Activated naive CD8-positive, alpha-beta T cell treated with anti-CD3 and anti-CD28 coated beads, Interleukin-2, amount 10 ng/mL, durations not matched to agents 7 days and 5 days (primary cell): ENCODE results near the gene ZG16. TPM values are rescaled to one million over a fixed set of nuclear protein-coding genes. Genes with fewer than 3 reads are reported as not detected.

Source experiments
- ATAC-seq: fragments of 150-1000 bp; cut with Tn5 transposase; one replicate; pipeline ENCODE4 v1.10.0; 2021; ENCODE audit warnings: low read depth, moderate library complexity
- POLR2A ChIA-PET: fragments of 350-600 bp; sonication (Branson Sonifier 250); formaldehyde crosslinking; loops from one replicate; lab custom pipeline; 2021; ENCODE audit warnings: antibody characterized with exemption; lab: Charles Lee
- DNase-seq: peaks from one replicate; pipeline ENCODE4 v3.0.0; 2021
- H3K27ac Mint-ChIP-seq: one replicate; pipeline ENCODE4 v1.8.0; 2022; ENCODE audit warnings: mild to moderate bottlenecking, mixed read lengths
- H3K27me3 Mint-ChIP-seq: one replicate; pipeline ENCODE4 v1.8.0; 2022; ENCODE audit warnings: mild to moderate bottlenecking, moderate library complexity, mixed read lengths
- H3K36me3 Mint-ChIP-seq: one replicate; pipeline ENCODE4 v1.8.0; 2021; ENCODE audit warnings: mild to moderate bottlenecking, mixed read lengths
- H3K4me1 Mint-ChIP-seq: one replicate; pipeline ENCODE4 v1.8.0; 2021; ENCODE audit warnings: mixed read lengths
- H3K4me3 Mint-ChIP-seq: one replicate; pipeline ENCODE4 v1.8.0; 2022; ENCODE audit warnings: mild to moderate bottlenecking, moderate library complexity, mixed read lengths
- H3K9me3 Mint-ChIP-seq: one replicate; pipeline ENCODE4 v1.8.0; 2021; ENCODE audit warnings: mixed read lengths
- total RNA-seq, 2 experiments: library from RNA; stranded (reverse); gene quantifications; one replicate each; pipeline ENCODE4 v1.2.3, GENCODE V29; 2021

The ZG16 gene
- total RNA-seq, 2 experiments from 2014 or later = not detected

DNA sequence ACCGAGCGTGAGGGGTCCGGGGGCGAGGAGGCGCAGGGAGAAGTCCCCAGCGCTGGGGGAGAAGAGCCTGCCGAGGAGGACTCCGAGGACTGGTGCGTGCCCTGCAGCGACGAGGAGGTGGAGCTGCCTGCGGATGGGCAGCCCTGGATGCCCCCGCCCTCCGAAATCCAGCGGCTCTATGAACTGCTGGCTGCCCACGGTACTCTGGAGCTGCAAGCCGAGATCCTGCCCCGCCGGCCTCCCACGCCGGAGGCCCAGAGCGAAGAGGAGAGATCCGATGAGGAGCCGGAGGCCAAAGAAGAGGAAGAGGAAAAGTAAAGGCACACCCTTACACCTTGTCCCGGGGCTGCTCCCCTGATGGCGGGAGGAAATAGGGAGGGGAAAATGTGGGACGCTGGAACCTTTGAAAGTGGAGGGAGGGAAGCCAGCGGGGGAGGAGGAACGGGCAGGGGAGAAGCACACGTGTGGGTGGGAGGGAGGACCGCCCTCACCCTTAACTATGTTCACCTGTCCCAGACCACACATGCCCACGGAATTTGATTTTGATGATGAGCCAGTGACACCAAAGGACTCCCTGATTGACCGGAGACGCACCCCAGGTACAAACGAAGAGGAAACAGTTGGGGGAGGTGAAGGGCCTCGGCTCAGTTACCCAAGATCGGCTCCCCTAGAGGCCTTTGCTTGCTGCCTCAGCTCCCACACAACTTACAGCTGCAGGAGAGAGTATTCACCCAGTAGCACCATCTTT is 38.8 kb downstream of the ZG16 start:
- Mint-ChIP-seq H3K9me3 (no peaks in the 10 kb centered on the region), H3K4me3 (peak overlapping the region; percentile 93), H3K4me1 (peaks cover 35% of the 10 kb centered on the region), H3K36me3 (peaks cover 24% of the 10 kb centered on the region), H3K27ac (peak overlapping the region; percentile 96), H3K27me3 (peaks cover 12% of the 10 kb centered on the region)
- POLR2A ChIA-PET = interaction anchor here (0.6 to 4.3 kb wide), 13 partner anchors 10 to 126 kb away, joined by 3 to 82 read pairs (median 5); partner anchors contain the start of genes KIF22 and MAZ
- peak; percentile 79 for DNase-seq
- peak; percentile 46 for ATAC-seq

DNA sequence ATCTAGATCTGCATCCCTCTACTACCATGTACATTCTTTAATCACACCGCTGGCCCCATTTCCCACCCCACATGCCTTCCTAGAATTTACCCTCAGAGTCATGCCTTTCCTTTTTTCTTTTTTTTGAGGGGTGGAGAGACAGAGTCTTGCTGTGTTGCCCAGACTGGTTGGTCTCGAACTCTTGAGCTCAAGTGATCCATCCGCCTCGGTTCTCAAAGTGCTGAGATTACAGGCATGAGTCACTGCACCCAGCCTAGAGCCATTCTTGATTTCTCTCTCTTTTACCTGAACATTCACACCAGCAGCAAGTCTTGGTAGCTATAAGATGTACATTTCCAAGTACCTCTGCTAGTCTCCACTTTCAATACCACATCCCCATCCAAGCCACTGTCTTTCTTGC is 40.0 kb downstream of the ZG16 start:
- ATAC-seq (no peak), DNase-seq (no peak)
- H3K27ac Mint-ChIP-seq = peak overlapping the region; percentile 84
- H3K36me3 Mint-ChIP-seq = peaks cover 27% of the 10 kb centered on the region
- H3K9me3 Mint-ChIP-seq = no peaks in the 10 kb centered on the region
- peak overlapping the region; percentile 96 for H3K4me3 Mint-ChIP-seq
- H3K27me3 Mint-ChIP-seq = peaks cover 3% of the 10 kb centered on the region
- peaks cover 42% of the 10 kb centered on the region for H3K4me1 Mint-ChIP-seq
- POLR2A ChIA-PET = interaction anchor here (2.1 to 4.3 kb wide), 3 partner anchors 9 to 28 kb away, joined by 12 to 82 read pairs (median 32); partner anchors contain the start of genes KIF22 and MAZ

DNA sequence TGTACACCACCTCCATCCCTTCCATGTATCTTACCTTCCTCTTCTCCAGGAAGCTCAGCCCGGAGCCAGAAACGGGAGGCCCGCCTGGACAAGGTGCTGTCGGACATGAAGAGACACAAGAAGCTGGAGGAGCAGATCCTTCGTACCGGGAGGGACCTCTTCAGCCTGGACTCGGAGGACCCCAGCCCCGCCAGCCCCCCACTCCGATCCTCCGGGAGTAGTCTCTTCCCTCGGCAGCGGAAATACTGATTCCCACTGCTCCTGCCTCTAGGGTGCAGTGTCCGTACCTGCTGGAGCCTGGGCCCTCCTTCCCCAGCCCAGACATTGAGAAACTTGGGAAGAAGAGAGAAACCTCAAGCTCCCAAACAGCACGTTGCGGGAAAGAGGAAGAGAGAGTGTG is 41.5 kb downstream of the ZG16 start:
- DNase-seq (no peak), ATAC-seq (no peak)
- Mint-ChIP-seq H3K27me3 (no peaks in the 10 kb centered on the region), H3K4me3 (peak overlapping the region; percentile 96), H3K9me3 (no peaks in the 10 kb centered on the region), H3K36me3 (peaks cover 27% of the 10 kb centered on the region), H3K27ac (peak overlapping the region; percentile 86), H3K4me1 (peaks cover 43% of the 10 kb centered on the region)
- POLR2A ChIA-PET = interaction anchor here (0.8 to 4.3 kb wide), 8 partner anchors 7 to 117 kb away, joined by 4 to 82 read pairs (median 18); partner anchors contain the start of genes KIF22 and MAZ

DNA sequence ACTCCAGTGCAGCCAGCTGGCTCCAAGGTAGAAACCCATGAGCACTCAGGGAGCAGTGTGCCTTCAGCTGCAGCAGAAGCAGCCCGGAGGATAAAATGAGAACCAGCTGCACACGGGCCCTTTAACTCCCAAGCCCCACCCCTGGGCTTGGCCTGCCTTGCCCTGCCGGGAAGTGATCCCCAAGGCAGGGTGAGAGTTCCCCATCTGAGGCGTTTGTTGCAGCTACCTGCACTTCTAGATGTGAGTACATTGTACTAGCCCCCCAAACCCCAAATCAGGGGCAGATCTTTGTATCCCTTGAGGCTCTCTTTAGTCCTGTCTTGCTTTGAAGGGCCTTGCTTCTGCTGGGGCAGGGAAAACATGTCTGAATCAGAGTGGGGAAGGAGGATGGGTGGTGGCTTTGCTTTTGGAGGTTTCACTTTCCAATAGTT is 42.2 kb downstream of the ZG16 start, which contains the start of gene MVP:
MVP (plus strand) TSS at position 192 of the 431 bp plus-strand sequence. CDS start 10,088 bp downstream, outside the sequence.
- Mint-ChIP-seq H3K4me1 (peaks cover 41% of the 10 kb centered on the region), H3K9me3 (no peaks in the 10 kb centered on the region), H3K27ac (peak within 1 kb of the TSS; percentile 86), H3K27me3 (no peaks in the 10 kb centered on the region), H3K4me3 (peak within 1 kb of the TSS; percentile 96), H3K36me3 (peaks cover 29% of the 10 kb centered on the region)
- POLR2A ChIA-PET = interaction anchor here (0.6 to 4.0 kb wide), 12 partner anchors 13 to 245 kb away, joined by 3 to 43 read pairs (median 6); partner anchors contain the start of genes KIF22, MAZ and TMEM219
- DNase-seq = peak; percentile 65
- no peak for ATAC-seq

DNA sequence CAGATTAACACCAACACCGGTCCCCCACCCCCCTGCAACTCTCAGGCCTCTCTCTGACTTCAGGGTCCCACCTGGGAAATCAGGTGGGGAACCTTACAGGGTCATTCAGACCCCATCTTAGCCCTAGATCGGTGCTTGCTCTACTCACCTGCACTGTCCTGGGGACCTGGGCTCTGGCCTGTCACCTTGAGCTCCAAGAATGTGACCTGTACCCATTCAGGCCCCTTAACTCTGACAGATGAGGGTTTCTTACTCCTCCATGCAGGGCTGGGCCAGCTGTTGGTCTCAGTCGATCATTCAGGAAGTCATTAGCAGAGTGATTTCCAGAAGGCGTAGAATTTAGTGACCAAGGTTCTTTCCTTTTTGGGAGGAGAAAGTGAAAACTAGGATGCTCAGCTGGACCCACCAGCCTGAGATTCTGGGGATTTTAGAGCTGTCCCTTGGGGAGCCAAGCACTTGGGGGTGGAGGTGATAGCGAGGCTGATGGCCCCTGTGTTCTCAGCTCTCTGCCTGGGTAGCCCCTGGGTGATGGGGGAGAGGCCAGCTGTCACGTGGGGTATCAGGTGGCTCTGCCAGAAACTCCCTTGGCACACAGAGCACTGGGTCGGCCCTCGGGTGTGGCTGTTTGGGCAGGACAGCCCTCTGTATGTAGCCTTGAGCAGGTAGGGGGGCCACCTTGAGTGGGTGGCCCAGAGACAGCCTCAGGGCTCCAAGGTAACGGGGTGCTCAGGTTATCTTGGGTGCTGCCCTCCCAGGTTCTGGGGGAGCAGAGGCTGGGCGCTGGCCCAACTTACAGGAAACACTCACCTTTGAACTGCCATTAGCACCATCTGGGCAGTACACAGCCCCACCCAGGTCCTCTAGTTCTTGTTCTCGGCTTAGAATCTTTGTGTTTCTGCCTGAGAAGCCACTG is 42.9 kb downstream of the ZG16 start:
- peak overlapping the region; percentile 86 for H3K27ac Mint-ChIP-seq
- peaks cover 30% of the 10 kb centered on the region for H3K36me3 Mint-ChIP-seq
- no peaks in the 10 kb centered on the region for H3K27me3 Mint-ChIP-seq
- H3K4me1 Mint-ChIP-seq = peaks cover 46% of the 10 kb centered on the region
- ATAC-seq = peak; percentile 8
- H3K9me3 Mint-ChIP-seq = no peaks in the 10 kb centered on the region
- H3K4me3 Mint-ChIP-seq = peak overlapping the region; percentile 96
- DNase-seq = peak; percentile 60
- POLR2A ChIA-PET = interaction anchor here (0.5 to 4.0 kb wide), 14 partner anchors 11 to 813 kb away, joined by 3 to 43 read pairs (median 4); partner anchors contain the start of genes KCTD13, KIF22, MAZ and TMEM219

DNA sequence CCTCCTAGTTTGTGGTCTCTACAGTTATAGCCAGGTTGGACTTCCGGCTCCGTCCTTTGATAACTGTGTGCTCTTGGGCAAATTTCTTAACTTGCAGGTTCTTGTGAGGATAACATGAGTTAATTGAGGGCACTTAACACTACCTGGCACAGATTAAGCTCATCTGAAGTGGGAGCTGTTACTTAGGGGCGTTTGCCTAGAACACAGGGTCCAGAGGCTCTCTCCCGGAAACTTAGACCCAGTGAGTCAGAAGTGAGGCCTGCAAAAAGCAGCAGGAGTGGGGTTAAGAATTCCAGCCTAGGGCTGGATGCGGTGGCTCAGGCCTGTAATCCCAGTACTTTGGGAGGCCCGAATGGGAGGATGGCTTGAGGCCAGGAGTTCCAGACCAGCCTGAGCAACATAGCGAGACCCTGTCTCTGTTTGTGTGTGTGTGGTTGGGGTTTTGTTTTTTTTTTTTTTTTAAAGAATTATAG is 43.6 kb downstream of the ZG16 start:
- POLR2A ChIA-PET = interaction anchor here (0.5 to 4.0 kb wide), 12 partner anchors 10 to 813 kb away, joined by 3 to 43 read pairs (median 6); partner anchors contain the start of genes KCTD13, KIF22, MAZ and TMEM219
- no peaks in the 10 kb centered on the region for H3K27me3 Mint-ChIP-seq
- no peaks in the 10 kb centered on the region for H3K9me3 Mint-ChIP-seq
- ATAC-seq = no peak
- peak overlapping the region; percentile 96 for H3K4me3 Mint-ChIP-seq
- peaks cover 51% of the 10 kb centered on the region for H3K4me1 Mint-ChIP-seq
- no peak for DNase-seq
- peaks cover 30% of the 10 kb centered on the region for H3K36me3 Mint-ChIP-seq
- peak overlapping the region; percentile 86 for H3K27ac Mint-ChIP-seq

DNA sequence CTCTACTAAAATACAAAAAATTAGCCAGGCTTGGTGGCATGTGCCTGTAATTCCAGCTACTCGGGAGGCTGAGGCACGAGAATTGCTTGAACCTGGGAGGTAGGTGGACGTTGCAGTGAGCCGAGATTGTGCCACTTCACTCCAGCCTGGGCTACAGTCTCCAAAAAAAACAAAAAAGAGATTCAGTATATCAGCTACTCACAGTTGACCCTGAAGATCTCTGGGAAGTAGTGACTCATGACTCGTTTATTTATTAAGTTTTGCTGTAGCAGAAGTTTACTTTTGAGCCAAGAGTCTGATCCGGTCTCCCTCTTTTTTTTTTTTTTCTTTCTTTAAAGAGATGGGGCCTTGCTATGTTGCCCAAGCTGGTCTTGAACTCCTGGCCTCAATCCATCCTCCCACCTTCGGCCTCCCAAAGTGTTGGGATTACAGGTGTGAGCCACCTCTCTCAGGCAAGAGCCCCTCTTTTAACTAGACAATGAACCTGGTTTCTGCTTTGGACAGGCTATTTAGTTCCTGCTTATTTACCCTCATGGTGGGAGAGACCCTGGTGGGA is 46.6 kb downstream of the ZG16 start:
- no peak for DNase-seq
- H3K27ac Mint-ChIP-seq = peak overlapping the region; percentile 83
- peaks cover 11% of the 10 kb centered on the region for H3K36me3 Mint-ChIP-seq
- H3K27me3 Mint-ChIP-seq = no peaks in the 10 kb centered on the region
- POLR2A ChIA-PET = interaction anchor here (0.8 to 4.3 kb wide), 4 partner anchors 7 to 499 kb away, joined by 3 to 32 read pairs (median 5); partner anchors contain the start of gene PAGR1
- H3K4me3 Mint-ChIP-seq = peak overlapping the region; percentile 69
- no peak for ATAC-seq
- H3K9me3 Mint-ChIP-seq = no peaks in the 10 kb centered on the region
- H3K4me1 Mint-ChIP-seq = peaks cover 46% of the 10 kb centered on the region

DNA sequence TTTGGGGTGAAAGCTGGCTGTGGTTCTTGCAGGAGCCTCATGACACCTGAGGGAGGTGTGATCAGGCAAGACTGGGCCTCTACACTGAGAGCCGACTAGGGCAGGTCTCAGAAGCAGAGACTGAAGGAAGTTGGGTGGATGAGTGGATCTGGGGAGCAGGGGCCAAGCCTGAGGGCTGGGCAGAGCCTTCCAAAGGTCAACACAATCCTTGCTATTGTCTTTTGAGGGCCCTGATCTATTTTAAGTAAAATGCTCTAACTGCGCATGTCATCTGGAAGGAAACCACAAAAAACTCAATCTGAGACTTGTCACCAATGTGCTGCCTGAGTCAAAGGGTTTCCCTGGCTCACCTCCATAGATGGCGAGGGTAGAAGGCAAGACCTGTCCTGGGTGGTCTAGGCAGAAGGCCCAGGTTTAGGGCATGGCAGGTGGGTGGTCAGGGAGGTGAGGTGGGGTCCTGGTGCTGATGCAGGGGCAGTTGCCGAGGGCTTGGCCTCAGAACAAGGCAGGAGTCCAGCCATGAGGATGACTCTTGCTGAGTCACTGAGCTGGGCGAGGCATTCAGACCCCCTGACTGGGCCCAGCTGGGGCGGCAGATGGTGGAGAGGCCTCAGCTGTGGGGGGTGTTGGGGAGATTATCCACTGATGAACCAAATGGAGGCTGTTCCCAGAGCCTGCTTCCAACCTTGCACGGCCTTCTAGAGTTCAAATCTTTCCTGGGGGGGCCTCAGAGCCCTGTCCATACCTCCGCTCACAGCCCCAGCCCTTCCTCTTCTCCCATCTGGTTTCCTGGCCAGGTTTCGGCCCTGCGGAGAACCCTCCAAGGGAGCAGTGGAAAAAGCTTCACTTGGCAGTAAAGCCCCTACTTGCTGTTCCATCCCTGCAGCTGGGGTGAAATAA is 47.3 kb downstream of the ZG16 start:
- peak overlapping the region; percentile 69 for H3K4me3 Mint-ChIP-seq
- H3K27me3 Mint-ChIP-seq = no peaks in the 10 kb centered on the region
- POLR2A ChIA-PET = interaction anchor here (0.6 to 4.3 kb wide), 6 partner anchors 8 to 23 kb away, joined by 3 to 32 read pairs (median 6); partner anchors contain the start of gene PAGR1

DNA sequence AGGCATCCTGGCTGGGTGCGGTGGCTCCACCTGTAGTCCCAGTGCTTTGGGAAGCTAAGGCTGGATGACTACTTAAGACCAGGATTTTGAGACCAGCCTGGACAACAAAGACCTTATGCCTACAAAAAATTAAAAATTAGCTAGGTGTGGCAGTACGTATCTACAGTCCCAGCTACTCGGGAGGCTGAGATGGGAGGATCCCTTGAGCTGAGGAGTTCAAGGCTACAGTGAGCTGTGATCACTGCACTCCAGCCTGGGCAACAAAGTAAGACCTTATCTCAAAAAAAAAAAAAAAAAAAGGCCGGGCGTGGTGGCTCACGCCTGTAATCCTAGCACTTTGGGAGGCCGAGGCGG is 48.3 kb downstream of the ZG16 start:
- peaks cover 9% of the 10 kb centered on the region for H3K36me3 Mint-ChIP-seq
- no peak for DNase-seq
- no peaks in the 10 kb centered on the region for H3K9me3 Mint-ChIP-seq
- peaks cover 46% of the 10 kb centered on the region for H3K4me1 Mint-ChIP-seq
- H3K27ac Mint-ChIP-seq = peak overlapping the region; percentile 93
- no peak for ATAC-seq
- peak overlapping the region; percentile 86 for H3K4me3 Mint-ChIP-seq
- H3K27me3 Mint-ChIP-seq = no peaks in the 10 kb centered on the region
- POLR2A ChIA-PET = interaction anchor here (0.6 to 4.3 kb wide), 11 partner anchors 9 to 544 kb away, joined by 3 to 32 read pairs (median 4); partner anchors contain the start of genes PAGR1 and TBC1D10B

More for the DNA sequence above, 47.3 kb downstream of the ZG16 start:
- Mint-ChIP-seq H3K4me1 (peaks cover 45% of the 10 kb centered on the region), H3K27ac (peak overlapping the region; percentile 83), H3K9me3 (no peaks in the 10 kb centered on the region), H3K36me3 (peaks cover 10% of the 10 kb centered on the region)
- ATAC-seq (peak; percentile 35), DNase-seq (peak; percentile 47)

DNA sequence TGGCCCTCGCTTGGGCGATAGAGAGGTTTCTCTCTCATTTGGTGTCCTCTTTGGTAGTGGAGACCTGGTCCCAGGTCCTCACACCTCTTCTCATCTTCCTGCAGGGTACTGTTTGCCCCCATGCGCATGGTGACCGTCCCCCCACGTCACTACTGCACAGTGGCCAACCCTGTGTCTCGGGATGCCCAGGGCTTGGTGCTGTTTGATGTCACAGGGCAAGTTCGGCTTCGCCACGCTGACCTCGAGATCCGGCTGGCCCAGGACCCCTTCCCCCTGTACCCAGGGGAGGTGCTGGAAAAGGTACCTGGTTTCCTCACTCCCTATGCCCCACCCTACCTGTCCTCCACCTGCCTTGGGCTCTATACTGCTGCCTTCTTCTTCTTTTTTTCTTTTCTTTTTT is 52.7 kb downstream of the ZG16 start:
- H3K27me3 Mint-ChIP-seq = no peaks in the 10 kb centered on the region
- H3K27ac Mint-ChIP-seq = no peak overlapping the region
- no peak overlapping the region for H3K4me3 Mint-ChIP-seq
- POLR2A ChIA-PET = no interaction called here
- peaks cover 25% of the 10 kb centered on the region for H3K4me1 Mint-ChIP-seq
- ATAC-seq (no peak), DNase-seq (no peak)
- peaks cover 23% of the 10 kb centered on the region for H3K36me3 Mint-ChIP-seq
- H3K9me3 Mint-ChIP-seq = no peaks in the 10 kb centered on the region

DNA sequence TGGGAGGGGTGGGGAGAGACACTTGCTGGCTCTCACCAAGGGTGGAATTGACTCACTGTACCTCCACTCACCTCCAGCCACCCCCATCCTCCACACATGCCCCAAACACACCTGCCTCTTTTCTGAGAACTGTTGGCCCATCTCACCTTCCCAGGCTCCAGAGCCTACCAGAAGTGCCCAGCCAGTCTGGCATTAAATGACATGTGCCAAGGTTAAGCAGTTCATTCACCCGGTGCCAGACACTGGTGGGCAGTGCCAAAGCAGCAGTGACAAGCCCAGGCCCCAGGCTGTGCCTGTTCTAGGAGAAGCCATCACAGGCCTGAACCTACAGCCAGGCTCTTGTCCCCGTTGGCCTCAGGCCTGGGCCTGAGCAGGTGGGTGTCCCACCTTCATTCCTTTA is 53.4 kb downstream of the ZG16 start:
- Mint-ChIP-seq H3K27ac (no peak overlapping the region), H3K27me3 (no peaks in the 10 kb centered on the region), H3K9me3 (no peaks in the 10 kb centered on the region), H3K4me1 (peaks cover 20% of the 10 kb centered on the region), H3K36me3 (peaks cover 24% of the 10 kb centered on the region), H3K4me3 (no peak overlapping the region)
- ATAC-seq = no peak
- DNase-seq = no peak
- POLR2A ChIA-PET = no interaction called here
